T-helper 2 cell (primary cell): ENCODE data around the gene ABCG8.

Experiments
- DNase-seq, 5 experiments: peaks; one replicate each; pipeline versions ENCODE4 v3.0.0 to v3.0.0-alpha.2; 2012 to 2022

Gene ABCG8

DNA sequence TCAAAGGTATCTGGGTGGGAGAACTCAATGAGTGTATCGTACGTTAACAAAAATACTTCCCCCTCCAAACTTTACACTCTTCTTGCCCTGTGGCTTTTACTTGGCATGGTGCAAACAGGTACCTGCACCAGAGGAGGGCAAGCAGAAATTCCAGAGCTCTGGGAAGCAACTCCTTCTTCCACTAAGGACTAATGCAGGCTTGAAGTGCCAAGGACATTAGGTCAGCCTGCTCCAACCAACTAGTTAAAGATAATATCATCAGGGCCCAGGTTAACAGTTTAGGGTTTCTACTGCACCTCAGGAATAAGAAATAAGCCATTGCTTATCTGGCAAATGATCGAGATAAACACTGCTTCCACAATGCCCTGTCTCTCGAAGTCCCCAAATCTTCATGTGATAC lies 86.7 kb downstream of the ABCG8 start:
- DNase-seq = no peak

DNA sequence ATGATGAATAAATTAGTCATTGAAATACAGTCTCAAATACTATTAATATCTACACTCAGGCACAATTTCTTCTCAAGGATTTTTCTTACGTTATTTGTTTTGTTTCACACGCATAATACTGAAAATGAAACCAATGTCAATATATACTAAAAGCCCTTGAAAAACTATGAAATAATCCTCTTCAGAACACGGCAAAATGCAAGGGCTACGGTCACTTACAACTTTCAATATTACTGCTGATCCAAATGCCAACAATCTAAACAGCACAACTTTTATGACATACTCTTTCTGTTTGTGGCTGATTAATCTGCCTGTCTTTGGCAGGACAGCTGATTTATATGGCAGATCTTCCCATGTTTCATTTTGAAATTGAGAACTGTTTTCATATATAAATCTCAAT lies 88.7 kb downstream of the ABCG8 start:
- DNase-seq = peak in 1 of 5 experiments; percentile 70

DNA sequence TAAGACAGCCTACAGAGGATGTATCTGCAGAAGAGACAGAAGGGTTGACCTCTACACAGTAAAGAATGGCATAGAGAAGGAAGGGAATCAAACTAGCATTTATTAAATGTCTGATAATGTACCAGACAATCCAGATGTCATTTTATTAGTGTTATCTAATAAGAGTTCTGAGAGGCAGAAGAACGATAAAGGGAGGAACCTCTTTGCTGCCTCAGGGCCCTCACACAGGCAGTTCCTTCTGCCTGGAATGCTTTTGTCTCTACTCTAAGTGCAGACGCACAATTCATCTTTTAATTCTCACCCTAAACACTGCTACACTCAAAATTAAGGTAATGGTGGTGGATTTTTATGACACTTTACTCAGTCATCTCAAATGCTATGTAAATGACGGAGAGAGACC lies 92.5 kb downstream of the ABCG8 start:
- no peak for DNase-seq
